Measurements from ENCODE around the gene CABP4. TPM values are rescaled to one million over a fixed set of nuclear protein-coding genes. Genes with fewer than 3 reads are reported as not detected.

Gene CABP4
- total RNA-seq, 1 donor from 2014 or later, result 3.7 TPM

DNA sequence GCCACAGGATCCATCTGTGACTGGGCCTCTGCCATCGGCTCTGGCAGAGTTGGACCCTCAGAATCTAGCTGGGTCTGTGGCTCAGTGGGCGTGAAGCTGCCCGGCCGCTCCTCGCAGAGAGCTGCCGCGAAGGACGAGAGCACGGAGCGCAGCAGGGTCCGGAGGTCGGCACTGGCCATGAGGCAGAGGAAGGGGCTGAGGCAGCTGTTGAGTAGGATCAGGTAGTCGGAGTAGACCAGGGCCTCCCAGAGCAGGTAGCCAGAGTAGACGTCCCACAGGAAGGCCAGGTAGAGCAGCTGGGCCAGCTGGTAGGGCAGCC lies 3.5 kb upstream of the CABP4 start:
- intact Hi-C loops (cut with micrococcal nuclease), result no loop called here

DNA sequence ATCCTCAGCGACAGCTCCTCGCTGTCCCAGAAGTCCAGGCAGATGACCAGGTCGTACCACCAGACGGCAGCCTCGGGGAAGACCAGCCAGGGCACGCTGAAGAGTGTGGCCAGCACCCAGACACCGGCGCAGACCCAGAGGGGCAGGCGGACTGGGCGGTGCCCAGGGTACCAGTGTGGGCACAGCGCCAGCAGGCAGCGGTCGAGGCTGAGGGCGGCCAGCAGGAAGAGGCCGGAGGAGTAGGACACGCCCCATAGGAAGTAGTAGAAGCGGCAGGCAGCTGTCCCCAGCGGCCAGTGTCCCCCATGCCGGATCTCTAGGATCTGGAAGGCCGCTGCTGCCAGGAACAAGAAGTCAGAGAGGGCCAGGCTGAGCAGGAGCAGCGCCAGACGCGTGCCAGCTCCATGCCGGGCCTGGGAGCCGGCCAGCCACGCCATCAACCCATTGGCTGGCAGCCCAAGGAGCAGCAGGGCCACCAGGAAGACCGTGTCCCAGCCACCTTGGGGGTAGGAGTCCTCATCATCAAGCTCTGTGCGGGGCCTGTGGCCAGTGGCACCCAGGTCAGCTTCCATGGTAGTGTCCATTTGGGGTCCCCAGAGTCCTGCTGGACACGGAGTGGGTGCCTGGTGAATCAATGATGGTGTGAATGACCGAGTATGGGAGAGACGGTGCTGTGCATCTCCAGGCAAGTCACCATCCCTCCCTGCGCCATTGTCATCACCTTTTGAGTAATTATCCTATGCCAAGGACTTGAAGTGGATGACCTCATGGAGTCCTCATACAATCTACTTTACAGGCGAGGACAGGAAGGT lies 2.8 kb upstream of the CABP4 start, which contains the start of gene GPR152:
TSS of gene GPR152 (minus strand) at position 589 of the 812 bp plus-strand sequence. CDS start at position 584, 5 bp downstream.
- intact Hi-C loops (cut with micrococcal nuclease), result no loop called here

DNA sequence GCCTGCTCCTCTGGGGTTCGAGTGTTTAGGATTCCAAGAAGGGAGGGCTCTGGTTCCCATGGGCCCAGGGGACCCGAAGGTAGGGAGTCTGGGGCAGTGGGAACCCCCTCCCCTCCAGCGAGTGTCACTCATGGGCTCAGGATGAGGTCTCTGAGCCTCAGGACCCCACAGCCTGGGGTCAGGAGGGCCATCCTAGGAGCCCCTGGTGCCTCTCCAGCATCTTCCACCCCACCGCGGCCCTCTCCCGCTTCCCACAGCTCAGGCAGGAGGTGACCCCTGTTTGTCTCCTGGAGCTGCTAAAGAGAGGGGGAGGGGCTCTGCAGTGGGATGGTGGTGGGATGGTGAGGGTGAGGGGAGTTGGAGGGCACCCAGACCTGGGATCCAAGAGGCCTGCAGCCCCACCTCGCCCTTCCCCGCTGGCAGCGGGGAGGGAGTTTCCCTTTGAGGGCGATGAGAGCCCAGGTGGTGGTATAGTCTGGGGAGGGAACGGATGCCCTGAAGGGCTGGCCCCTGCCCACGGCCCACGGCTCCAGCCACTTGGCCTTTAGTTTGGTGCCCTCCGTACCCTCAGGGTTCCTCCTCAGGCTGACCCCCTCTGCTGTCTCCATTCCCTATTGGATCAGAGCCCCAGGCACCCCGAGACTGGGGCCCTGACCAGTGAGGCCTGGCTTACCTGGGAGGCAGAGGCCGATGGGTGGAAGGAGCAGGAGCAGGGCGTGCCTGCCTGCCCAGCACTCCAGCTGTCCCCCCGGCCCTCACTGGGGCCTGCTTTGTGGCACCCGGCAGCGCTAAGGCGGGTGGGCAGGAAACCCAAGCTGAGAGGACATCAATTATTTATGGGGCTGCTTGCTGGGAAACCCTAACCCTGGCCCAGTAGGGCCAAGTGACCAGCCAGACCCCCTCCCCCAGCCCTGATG lies 1.1 kb upstream of the CABP4 start:
- intact Hi-C loops (cut with micrococcal nuclease), result no loop called here

DNA sequence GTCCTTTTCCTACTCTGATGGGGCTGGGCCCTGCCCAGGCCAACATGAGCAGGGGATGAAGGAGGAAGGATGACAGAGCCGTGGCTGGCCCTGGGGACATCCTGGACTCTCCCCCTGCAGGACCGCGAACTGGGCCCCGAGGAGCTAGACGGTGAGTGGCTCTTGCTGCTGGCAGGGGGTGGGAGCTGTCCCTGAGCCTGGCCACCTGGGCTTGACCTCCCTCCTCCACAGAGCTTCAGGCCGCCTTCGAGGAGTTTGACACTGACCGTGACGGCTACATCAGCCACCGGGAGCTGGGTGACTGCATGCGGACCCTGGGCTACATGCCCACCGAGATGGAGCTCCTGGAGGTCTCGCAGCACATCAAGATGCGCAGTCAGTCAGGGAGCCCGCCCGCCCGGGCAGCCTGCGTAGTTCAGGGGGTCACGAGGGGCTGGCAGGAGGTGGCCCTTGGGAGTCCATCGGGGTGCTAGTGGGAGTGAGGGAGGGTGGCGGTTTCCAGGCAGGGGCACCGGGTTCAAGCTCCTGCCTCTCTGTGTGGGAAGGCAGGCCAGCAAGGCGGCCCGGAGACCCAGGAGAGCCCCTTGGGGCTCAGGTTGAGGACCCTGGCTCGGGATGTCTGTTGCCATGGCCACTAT lies 1.0 kb downstream of the CABP4 start:
- intact Hi-C loops (cut with micrococcal nuclease), result no loop called here

DNA sequence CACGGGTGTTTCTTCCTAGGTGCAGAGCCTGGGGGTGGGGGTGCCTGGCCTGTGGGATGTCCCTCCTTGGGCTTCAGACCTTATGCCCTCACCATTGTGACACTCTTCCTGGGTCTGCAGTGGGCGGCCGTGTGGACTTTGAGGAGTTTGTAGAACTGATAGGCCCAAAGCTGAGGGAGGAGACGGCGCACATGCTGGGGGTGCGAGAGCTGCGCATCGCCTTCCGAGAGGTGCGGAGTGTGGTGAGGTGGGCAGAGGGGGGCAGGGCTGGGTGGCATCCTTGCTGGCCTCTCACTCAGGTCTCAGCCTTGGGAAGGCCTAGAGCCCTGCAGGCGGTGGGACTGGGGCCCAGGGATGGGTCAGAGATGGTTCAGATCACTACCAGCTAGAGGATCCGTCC lies 2.3 kb downstream of the CABP4 start:
- intact Hi-C loops (cut with micrococcal nuclease), result no loop called here

DNA sequence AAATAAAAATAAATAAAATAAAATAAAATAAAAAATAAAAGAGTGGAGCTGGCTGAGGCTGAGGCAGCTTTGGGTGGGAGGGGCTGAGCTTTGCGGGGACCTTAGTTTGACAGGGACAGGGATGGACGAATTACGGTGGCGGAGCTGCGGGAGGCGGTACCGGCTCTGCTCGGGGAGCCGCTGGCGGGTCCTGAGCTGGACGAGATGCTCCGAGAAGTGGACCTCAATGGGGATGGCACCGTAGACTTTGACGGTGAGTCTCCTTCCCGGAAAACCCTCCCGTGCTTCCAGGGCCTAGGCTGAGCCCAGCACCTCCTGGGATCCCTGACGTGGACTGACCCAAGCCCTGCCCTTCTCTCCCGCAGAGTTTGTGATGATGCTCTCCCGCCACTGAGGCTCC lies 3.1 kb downstream of the CABP4 start:
- intact Hi-C loops (cut with micrococcal nuclease), result no loop called here

DNA sequence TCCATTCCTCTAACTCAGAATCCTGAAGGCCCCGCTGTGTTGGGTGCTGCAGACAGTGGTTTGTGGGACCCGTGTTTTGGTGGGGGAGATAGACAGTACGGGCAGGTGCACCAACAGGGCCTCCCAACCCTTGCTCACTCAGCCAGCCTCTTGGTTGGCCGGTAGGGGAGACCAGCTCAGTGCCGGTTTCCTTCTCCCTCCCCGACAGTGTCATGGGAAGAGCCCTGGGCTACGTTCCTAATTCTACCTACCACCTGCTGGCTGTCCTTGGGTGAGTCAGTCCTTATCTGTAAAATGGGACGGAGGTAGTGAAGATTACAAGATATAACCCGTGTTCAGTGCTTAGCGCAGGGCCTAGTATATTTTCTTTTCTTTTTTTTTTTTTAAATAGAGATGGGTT lies 8.0 kb downstream of the CABP4 start:
- intact Hi-C loops (cut with micrococcal nuclease), result no loop called here

DNA sequence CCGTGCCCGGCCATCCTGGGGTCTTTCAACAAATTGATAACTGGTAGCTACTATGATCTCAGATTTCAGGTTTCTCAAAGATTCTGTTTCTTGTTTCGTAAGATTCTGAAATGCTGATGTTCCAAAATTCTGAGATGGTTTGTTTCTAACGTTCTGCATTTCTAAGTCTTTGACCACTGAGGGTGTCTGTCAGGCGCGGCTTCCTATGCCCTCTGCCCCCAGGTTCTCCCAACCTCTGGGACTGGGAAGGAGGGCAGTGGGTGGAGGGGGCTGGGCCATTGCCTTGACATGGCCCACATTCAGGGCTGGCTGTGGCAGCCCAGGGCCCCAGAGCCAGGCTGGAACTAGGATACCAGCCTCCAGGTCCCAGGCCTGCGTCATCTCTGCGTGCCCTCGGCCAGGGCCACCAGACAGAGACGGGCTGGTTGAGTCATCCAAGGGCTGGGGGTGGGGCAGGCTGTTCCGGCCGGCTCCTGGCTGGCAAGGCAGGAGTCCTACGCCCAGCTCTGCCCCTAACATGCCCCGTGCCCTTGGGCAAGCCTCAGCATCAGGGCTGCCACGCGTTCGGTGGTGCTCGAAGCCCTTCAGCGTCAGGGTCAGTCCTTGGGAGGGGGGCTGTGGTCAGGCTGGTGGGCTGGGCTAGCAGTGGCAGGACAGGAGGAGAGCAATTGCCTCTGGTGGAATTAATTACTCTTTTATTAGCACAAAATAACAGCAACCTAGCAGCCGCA lies 8.7 kb downstream of the CABP4 start:
- intact Hi-C loops (cut with micrococcal nuclease), result loop anchor here (1.0 kb wide), 3 partner anchors 21 to 61 kb away; partner anchors contain the start of gene CDK2AP2

DNA sequence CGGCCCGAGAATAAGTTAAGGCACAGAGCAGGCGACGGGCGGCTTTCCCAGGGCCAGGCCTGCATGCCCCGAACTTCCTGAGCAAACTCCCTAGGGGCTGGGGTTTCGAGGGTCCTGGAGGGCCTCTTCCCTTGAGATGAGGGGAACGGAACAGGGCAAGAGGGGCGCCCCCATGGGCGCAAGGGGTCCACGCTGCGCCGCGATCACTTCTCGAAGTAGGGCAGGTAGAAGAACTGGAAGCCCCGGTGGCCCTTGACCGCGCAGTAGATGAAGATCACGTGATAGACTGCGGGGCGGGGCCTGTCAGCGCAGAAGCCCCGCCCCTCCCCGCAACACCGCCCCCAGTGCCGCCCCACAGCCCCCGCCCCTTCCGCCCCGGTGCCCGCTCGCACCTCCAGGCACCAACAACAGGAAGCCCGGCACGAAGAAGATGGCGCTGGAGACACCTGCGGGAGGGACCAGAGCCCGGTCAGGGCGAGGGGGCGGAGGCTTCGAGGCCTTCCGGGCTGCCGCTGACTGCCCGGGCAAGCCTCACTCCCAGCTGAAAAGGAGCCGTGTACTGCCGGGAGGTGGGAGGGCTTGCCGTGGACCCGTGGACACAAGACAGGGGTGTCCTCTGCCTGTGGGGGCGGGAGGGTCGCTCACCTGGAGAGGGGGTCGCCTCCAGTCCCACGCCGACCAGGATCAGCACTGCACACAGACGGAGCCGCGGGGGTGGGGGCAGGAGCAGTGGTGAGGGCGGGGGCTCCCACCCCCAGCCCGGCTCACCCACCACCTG lies 9.4 kb downstream of the CABP4 start:
- intact Hi-C loops (cut with micrococcal nuclease), result loop anchor here (1.0 to 5.0 kb wide), 4 partner anchors 21 to 61 kb away; partner anchors contain the start of genes CDK2AP2 and RPS6KB2

DNA sequence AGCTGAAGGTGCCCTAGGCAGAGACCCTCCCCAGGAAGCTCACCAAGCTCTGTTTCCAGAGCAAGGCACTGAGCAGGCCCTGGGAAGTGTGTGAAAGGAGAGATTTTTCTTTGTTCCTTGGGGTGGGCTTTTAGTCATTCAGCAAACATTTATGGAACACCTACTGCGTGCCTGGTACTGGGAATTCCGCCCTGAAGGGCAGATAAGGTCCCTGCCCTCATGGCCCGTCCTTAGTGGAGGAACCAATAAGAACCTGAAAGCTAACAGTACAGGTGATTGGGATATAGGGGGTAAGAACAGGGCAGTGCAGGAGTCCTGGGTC lies 10.0 kb downstream of the CABP4 start:
- intact Hi-C loops (cut with micrococcal nuclease), result loop anchor here (5.0 kb wide), 1 partner anchor 38 kb away; the partner anchor contains the start of gene RPS6KB2

DNA sequence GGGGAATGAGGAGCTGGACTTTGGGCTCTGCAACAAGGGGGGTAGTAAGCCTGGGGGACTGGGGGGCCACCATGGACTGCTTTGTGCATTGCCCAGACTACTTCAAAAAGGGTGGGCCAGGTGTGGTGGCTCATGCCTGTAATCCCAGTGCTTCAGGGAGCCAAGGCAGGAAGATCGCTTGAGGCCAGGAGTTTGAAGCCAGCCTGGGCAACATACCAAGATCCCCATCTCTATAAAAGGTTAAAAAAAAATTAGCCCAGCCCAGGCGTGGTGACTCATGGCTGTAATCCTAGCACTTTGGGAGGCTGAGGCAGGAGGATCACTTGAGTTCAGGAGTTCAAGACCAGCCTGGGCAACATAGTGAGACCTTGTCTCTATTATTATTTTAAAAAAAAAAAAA lies 10.4 kb downstream of the CABP4 start:
- intact Hi-C loops (cut with micrococcal nuclease), result loop anchor here (5.0 kb wide), 1 partner anchor 38 kb away; the partner anchor contains the start of gene RPS6KB2

DNA sequence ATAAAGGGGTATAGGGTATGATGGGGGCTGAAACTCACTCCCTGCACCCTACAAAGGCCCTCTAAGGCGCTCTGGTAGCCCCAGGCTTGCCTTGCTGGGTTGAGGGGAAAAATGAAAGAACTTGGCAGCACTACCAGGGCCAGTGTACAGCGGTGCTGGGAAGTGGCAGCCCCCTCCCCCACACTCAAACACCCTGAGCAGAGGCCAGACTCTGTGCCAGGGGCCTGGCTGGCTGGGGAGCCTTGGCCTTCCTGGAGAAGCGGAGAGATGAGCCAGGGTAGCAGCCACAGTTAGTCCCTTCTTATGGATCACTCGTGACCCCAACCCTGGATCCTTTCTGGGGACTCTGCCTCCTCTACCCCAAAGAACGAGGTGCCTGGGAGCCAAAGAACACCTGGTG lies 11.2 kb downstream of the CABP4 start:
- intact Hi-C loops (cut with micrococcal nuclease), result loop anchor here (5.0 kb wide), 1 partner anchor 39 kb away; the partner anchor contains the start of gene RPS6KB2

DNA sequence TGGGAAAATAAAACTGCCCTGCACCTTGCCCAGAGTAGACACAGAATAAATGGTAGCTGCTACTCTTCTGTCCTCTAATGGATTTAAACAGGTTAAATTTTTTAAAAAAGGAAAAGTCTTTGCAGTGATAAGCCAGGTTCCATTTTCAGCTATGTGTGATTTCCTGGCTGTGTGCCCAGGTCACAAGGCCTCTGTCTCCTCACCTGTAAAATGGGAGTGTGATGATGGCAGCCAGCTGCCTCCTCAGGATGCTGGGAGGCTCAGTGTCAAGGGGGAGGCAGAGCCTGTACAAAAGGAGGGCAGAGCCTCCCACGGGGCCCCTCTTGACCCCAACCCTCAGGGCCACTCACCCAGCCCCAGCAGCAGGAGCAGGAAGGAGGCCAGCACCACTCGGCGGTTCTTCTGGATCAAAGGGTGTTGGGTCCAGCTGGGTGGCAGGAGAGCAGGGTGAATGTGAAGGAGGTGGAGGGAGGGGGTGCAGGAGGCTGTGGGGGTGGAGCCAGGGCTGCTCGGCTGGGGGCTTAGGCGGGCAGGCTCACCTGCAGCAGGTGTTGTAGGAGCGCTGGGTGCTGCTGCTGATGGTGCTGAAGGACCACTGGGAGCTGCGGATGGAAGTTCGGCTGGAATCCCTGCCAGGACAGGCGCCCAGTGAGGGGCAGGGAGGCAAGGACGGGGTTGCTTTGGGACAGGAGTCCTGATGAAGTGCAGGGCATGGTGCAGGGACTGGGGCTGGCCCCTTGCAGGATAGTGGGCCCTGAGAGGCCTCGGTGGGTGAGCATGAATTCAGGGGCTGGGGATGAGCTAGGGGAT lies 12.0 kb downstream of the CABP4 start:
- intact Hi-C loops (cut with micrococcal nuclease), result loop anchor here (5.0 kb wide), 1 partner anchor 40 kb away; the partner anchor contains the start of gene RPS6KB2

DNA sequence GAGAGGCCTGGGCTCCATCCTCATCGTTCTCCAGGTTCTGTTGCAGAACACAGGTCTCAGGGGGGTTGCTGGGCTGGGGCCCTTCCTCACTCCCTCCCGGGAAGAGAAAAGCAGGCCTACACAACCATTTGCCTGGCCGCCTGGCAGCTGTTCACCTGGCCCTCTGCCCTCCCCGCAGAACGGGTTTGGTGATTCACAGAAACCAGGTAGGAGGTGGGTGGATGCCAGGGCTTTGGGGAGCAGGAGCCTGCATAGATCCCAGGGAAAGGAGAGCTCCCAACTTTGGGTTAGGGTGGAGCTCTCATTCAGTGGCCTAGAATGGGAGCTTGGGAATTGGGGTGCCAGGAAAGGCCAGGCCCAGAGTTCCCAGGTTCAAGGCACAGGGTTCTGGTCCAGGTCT lies 12.9 kb downstream of the CABP4 start:
- intact Hi-C loops (cut with micrococcal nuclease), result loop anchor here (2.0 to 5.0 kb wide), 3 partner anchors 29 to 77 kb away; partner anchors contain the start of genes RAD9A and RPS6KB2

DNA sequence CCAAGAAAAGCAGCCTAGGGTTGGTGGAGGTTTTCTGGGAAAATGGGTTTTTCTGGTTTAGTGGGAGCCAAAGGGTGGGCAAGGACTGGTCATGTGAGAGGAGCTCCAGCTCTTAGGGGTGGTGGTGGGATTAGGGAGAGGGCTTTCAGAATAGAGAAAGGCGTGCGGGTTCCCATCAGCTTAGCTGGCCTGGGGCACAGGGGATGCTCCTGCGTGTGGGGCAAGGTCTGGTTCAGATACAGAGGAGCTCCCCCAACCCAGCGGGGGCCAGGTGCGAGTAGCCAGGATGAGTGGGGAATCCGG lies 13.3 kb downstream of the CABP4 start:
- intact Hi-C loops (cut with micrococcal nuclease), result loop anchor here (2.0 to 5.0 kb wide), 3 partner anchors 30 to 78 kb away; partner anchors contain the start of genes RAD9A and RPS6KB2

DNA sequence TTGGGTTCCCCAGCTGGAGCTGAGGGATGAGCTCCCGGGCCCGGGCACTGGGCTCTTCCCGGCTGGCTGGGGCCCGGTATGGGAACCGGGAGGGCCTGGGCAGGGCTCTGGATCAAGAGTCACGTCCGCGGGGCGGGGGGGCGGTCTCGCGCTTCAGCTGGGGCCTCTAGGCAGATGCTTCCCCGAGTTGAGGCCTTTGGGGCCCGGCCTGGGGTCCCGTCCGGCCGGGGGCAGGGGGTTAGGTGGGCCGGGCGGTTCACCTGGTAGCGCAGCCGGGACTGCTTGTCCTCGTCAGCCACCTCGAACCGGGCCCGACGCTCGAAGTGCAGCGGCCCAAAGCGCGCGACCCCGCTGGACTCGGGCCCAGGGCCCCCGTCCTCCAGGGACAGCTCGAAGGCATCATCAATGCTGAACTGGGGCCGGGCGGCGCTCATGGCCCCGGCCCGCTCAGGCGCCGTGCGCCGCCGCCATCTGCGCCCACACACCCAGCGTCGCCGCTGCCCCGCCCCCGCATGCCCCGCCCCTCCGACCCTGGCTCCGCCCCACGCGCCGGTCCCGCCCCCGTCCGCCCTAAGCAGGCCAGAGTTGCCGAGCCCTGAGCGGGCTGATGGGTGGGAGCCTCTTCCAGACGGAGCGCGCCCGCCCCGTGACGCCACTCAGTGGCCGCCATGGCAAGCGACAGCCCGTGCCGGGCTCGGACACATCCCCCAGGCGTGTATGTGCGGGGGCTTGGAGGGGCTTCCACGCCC lies 13.8 kb downstream of the CABP4 start, which contains the start of gene TMEM134:
TSS of gene TMEM134 (minus strand) at position 493 of the 749 bp plus-strand sequence. CDS start at position 434, 59 bp downstream.
- intact Hi-C loops (cut with micrococcal nuclease), result loop anchor here (1.0 to 5.0 kb wide), 6 partner anchors 15 to 78 kb away; partner anchors contain the start of genes RAD9A and RPS6KB2

DNA sequence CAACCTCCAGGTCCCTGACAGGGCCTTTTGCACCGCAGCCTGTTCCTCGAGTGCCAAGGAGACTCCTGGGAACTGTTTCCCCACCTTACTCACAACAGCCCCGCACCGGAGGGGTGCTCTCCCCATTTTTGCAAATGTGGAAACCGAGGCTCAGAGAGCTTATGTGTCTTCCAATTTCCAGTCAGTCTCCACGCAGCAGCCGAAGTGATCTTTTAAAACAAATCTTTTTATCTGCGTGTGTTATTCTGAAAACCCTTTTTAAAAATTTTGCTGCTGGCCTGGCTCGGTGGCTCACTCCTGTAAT lies 14.3 kb downstream of the CABP4 start:
- intact Hi-C loops (cut with micrococcal nuclease), result loop anchor here (1.0 to 5.0 kb wide), 6 partner anchors 15 to 79 kb away; partner anchors contain the start of genes RAD9A and RPS6KB2

DNA sequence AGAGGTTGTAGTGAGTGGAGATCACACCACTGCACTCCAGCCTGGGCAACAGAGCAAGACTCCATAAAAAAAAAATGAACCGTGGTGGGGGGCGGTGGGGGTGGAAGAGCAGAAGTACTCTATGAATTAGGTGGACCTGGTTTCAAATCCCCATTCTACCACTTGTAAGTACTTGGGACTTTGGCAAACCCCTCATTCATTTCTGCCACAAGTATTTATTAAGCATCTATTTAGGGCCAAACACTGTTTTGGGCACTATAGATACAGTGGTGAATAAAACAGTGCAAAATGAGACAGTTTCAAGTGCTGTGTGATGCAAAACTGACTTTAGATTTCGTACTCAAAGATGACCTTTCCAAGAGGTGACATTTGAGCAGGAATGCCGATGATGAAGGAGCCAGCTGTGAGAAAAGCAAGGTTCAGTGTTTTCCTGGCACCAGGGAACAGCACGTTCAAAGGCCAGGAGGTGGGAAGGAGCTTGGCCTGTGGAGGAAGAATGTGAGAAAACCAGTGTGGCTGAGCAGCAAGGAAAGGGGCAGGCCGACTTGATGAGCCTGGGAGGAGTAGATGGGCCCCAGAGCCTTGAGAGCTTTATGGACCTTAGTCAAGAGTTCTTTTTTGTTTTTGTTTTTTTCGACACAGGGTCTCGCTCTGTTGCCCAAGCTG lies 15.3 kb downstream of the CABP4 start:
- intact Hi-C loops (cut with micrococcal nuclease), result no loop called here
